ENCODE data around the gene TMEM62.

DNA sequence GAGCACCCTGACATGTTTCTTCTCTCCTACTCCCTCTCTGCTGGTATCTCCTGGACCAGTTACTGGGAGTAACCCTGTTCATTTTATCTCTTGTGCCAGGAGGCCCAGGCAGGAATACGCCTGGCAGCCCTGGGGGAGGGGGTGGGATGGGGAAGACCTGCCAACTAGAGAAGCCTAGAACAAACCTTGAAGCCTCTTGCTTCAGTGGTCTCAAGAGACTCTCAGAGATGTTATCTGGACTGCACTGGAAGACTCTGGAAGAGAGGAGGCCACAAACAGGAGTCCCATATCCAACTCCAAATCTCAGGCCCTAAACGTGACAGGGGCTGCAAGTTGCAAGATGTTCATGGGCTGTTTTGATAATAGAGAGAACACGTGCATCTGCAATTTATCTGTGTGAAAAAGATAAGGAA is 87.6 kb downstream of the TMEM62 start, which contains the start of gene EPB42:
- TF ChIP-seq CTCF (conservative IDR thresholded peaks at IDR 0.05) (no peak), EZH2 (IDR thresholded peaks at IDR 0.05; ENCODE audit: low read depth) (no peak)

Data from PC-9 (cell line).